Cardiac muscle cell (in vitro differentiated cells and primary cell): ENCODE measurements around the gene NUTM2E. TPM values are rescaled to one million over a fixed set of nuclear protein-coding genes. Genes with fewer than 3 reads are reported as not detected.
"Not testable (repeated sequence)": the region's sequence is repeated elsewhere in the genome, so short reads cannot be mapped to it uniquely, and the experiment has no call there.

Experiments
- DNase-seq, 2 donors: peaks; one replicate each; pipeline versions ENCODE4 v3.0.0 to v3.0.0-alpha.2; 2010 to 2017; ENCODE audit warnings: low read depth in 1 of 2, low spot score in 1 of 2
- H3K27ac ChIP-seq: fragments of 200-600 bp; sonication (generic); 2 replicates; pipeline ENCODE4 v1.5.1; 2016
- H3K27me3 ChIP-seq: fragments of 200-600 bp; sonication (generic); 2 replicates; pipeline ENCODE4 v1.6.0; 2016; ENCODE audit warnings: control low read depth
- H3K36me3 ChIP-seq: fragments of 200-600 bp; sonication (generic); 2 replicates; pipeline ENCODE4 v1.5.1; 2016; ENCODE audit warnings: control low read depth
- H3K4me1 ChIP-seq: fragments of 200-600 bp; sonication (generic); 2 replicates; pipeline ENCODE4 v1.8.1; 2017; ENCODE audit warnings: low read depth, mild to moderate bottlenecking, mixed run types
- H3K4me3 ChIP-seq: fragments of 200-600 bp; sonication (generic); 2 replicates; pipeline ENCODE4 v1.5.1; 2016; ENCODE audit warnings: mild to moderate bottlenecking
- H3K9me3 ChIP-seq: fragments of 200-600 bp; sonication (generic); 2 replicates; pipeline ENCODE4 v1.5.1; 2017; ENCODE audit warnings: low read depth, mild to moderate bottlenecking, control low read depth
- polyA plus RNA-seq: library from polyadenylated mRNA; unstranded; fragments of >200 nt; fragmentation: Nextera tagmentation; extraction: Ambion mirVana; gene quantifications from 2 replicates; pipeline ENCODE4 v1.2.1, GENCODE V29; 2016
- total RNA-seq: library from RNA; depleted of rRNA; stranded (reverse); fragments of >200 nt; gene quantifications from 2 replicates; pipeline ENCODE4 v1.2.3, GENCODE V29; 2016

The NUTM2E gene
- total and polyA plus RNA-seq, 2 experiments from 2014 or later, result not detected

GRCh38 chr10:79825587-79826011 lies 940 bp upstream of the NUTM2E start:
- H3K9me3 ChIP-seq, H3K4me1 ChIP-seq, H3K36me3 ChIP-seq, H3K27me3 ChIP-seq, DNase-seq: not testable (repeated sequence)
- peak overlapping the region; percentile 92 for H3K27ac ChIP-seq
- H3K4me3 ChIP-seq, result peak overlapping the region; percentile 31

GRCh38 chr10:79826131-79826495 lies 426 bp upstream of the NUTM2E start:
- peak; percentile 1 to 6 for DNase-seq
- H3K4me1 ChIP-seq, H3K36me3 ChIP-seq, H3K27me3 ChIP-seq, H3K9me3 ChIP-seq: not testable (repeated sequence)
- peak overlapping the region; percentile 92 for H3K27ac ChIP-seq
- H3K4me3 ChIP-seq, result peak overlapping the region; percentile 31

DNA sequence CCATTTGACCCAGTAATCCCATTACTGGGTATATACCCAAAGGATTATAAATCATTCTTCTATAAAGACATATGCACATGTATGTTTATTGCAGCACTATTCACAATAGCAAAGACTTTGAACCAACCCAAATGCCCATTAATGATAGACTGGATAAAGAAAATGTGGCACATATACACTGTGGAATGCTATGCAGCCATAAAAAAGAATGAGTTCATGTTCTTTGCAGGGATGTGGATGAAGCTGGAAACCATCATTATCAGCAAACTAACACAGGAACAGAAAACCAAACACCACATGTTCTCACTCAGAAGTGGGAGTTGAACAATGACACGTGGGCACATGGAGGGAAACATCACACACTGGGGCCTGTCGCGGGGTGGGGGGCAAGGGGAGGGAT lies 7.3 kb downstream of the NUTM2E start:
- not testable (repeated sequence) for H3K4me1 ChIP-seq, H3K4me3 ChIP-seq, H3K27ac ChIP-seq, DNase-seq, H3K36me3 ChIP-seq, H3K27me3 ChIP-seq, H3K9me3 ChIP-seq

DNA sequence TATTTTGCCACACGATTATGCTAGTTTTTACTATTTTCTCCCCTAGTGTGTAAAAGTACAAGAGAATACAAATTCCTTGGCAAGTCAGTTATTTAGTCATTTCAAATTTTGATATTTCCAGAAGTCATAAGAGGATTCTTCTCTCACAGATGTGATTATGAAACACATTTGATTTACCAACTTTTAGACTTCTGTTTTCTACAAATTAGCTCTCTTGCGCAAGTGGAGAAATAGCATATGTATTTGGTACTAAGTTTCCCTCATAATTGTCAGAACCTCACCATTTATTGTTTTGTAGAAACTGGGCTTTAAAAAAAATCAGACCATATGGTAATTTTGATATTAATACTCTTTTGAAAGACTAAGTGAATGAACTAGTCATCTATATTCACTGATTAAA lies 9.4 kb downstream of the NUTM2E start:
- DNase-seq, H3K36me3 ChIP-seq, H3K4me3 ChIP-seq: not testable (repeated sequence)

GRCh38 chr10:79836891-79837290 lies 10.4 kb downstream of the NUTM2E start:
- not testable (repeated sequence) for H3K27ac ChIP-seq, H3K4me1 ChIP-seq, H3K4me3 ChIP-seq, H3K27me3 ChIP-seq, DNase-seq, H3K9me3 ChIP-seq, H3K36me3 ChIP-seq

More for the DNA sequence above, 9.4 kb downstream of the NUTM2E start:
- H3K27ac ChIP-seq, H3K9me3 ChIP-seq, H3K27me3 ChIP-seq, H3K4me1 ChIP-seq: not testable (repeated sequence)

- not testable (repeated sequence) for H3K9me3 ChIP-seq, H3K4me3 ChIP-seq, H3K4me1 ChIP-seq, H3K36me3 ChIP-seq, H3K27me3 ChIP-seq, H3K27ac ChIP-seq, DNase-seq
These were observed 11.9 kb downstream of the NUTM2E start for GRCh38 chr10:79838441-79838840.

- not testable (repeated sequence) for H3K36me3 ChIP-seq, H3K4me3 ChIP-seq, H3K4me1 ChIP-seq, H3K27ac ChIP-seq, H3K27me3 ChIP-seq, H3K9me3 ChIP-seq, DNase-seq
These were observed 26.8 kb downstream of the NUTM2E start for GRCh38 chr10:79853191-79853854.

GRCh38 chr10:79862269-79862668 lies 35.7 kb downstream of the NUTM2E start:
- not testable (repeated sequence) for H3K9me3 ChIP-seq, H3K27ac ChIP-seq, H3K4me1 ChIP-seq, DNase-seq, H3K4me3 ChIP-seq, H3K36me3 ChIP-seq, H3K27me3 ChIP-seq

DNA sequence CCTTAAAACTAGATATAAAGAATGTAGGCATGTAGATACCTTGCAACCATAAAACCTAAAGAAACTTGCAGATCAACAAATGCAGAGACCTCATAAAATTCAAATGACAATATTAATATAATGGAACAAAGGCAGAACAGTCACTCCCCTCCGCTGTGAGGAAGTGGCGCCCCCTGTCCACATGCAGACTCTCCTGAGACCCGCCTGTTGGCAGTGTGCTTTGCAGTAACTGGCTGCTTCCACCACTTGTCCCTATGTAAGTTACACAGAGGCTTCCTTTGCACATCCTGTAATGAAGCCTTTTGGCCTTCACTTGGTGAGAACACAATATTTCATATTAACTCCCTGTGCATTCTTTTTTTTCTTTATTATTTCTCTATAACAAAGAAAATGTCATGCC lies 36.3 kb downstream of the NUTM2E start:
- H3K27ac ChIP-seq, H3K36me3 ChIP-seq, H3K4me1 ChIP-seq, H3K27me3 ChIP-seq, DNase-seq, H3K4me3 ChIP-seq, H3K9me3 ChIP-seq: not testable (repeated sequence)

GRCh38 chr10:79866903-79867551 lies 40.5 kb downstream of the NUTM2E start:
- not testable (repeated sequence) for H3K9me3 ChIP-seq, H3K27ac ChIP-seq, H3K4me1 ChIP-seq, H3K4me3 ChIP-seq, H3K27me3 ChIP-seq, DNase-seq, H3K36me3 ChIP-seq

DNA sequence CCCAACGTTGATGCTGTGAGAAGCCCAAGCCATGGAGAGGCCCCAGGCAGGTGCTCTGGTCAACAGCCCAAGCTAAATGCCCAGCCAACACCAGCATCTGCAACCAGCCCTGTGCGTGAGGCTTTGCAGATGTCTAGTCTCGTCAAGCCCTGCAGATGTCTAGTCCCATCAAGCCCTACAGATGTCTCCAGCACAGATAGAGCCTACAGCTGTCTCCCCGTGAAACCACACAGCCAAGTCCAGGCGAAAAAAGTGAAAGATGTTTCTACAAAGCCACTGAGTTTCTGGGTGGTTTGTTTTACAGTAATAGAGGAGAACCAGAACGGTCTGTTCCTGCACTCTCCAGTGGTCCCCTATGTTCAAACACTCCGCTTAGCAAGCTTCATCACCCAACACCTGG lies 41.5 kb downstream of the NUTM2E start:
- not testable (repeated sequence) for H3K27ac ChIP-seq, H3K4me1 ChIP-seq, H3K4me3 ChIP-seq, H3K36me3 ChIP-seq, DNase-seq, H3K9me3 ChIP-seq, H3K27me3 ChIP-seq

DNA sequence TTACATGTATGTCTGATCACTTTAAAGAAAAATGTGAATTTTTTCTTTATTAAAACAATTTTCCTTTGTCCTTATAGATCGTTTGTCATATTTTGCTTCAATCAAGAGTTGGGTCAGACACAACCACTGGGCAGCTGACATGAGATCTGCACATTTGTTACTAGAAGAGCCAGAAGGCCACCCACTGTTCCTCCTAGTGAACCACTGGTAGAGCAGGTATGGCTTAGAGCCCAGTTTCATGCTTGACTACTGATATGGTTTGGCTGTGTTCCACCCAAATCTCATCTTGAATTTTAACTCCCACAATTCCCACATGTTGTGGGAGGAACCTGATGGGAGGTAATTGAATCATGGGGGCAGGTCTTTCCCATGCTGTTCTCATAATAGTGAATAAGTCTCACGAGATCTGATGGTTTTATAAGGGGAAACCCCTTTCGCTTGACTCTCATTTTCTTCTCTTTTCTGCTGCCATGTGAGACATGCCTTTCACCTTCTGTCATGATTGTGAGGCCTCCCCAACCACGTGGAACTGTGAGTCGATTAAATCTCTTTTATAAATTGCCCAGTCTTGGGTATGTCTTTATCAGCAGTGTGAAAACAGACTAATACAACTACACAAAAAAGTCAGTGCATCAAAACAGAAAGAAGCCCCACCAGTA lies 43.0 kb downstream of the NUTM2E start:
- not testable (repeated sequence) for H3K4me1 ChIP-seq, H3K27ac ChIP-seq, H3K9me3 ChIP-seq, H3K36me3 ChIP-seq, H3K27me3 ChIP-seq, H3K4me3 ChIP-seq
- DNase-seq, result peak in 1 of 2 donors; percentile 8

GRCh38 chr10:79871729-79872128 lies 45.2 kb downstream of the NUTM2E start:
- not testable (repeated sequence) for H3K27ac ChIP-seq, H3K4me3 ChIP-seq, H3K27me3 ChIP-seq, H3K4me1 ChIP-seq, H3K36me3 ChIP-seq, H3K9me3 ChIP-seq, DNase-seq
